ENCODE data around the gene NDUFB10.
"Not testable (repeated sequence)": the region's sequence is repeated elsewhere in the genome, so short reads cannot be mapped to it uniquely, and the experiment has no call there.

Gene NDUFB10

GRCh38 chr16:1959269-1960039, at the start of gene NDUFB10:
TSS of gene NDUFB10 (plus strand) at chr16:1959538. CDS start at chr16:1959625, 87 bp downstream.
- peak; percentile 88 for DNase-seq

- DNase-seq = no peak
Observed at GRCh38 chr16:1909561-1910231, 49.6 kb upstream of the NDUFB10 start.

- no peak for DNase-seq
Observed at GRCh38 chr16:1911467-1912214, 47.7 kb upstream of the NDUFB10 start.

- DNase-seq = no peak
Observed at GRCh38 chr16:1912215-1912543, 47.2 kb upstream of the NDUFB10 start.

GRCh38 chr16:1913327-1914083, 45.8 kb upstream of the NDUFB10 start:
- DNase-seq = no peak

GRCh38 chr16:1914084-1914608, 45.2 kb upstream of the NDUFB10 start:
- no peak for DNase-seq

- DNase-seq = no peak
Observed at GRCh38 chr16:1914988-1915387, 44.4 kb upstream of the NDUFB10 start.

GRCh38 chr16:1915732-1916639, 43.4 kb upstream of the NDUFB10 start:
- DNase-seq = no peak

GRCh38 chr16:1916640-1916990, 42.7 kb upstream of the NDUFB10 start:
- DNase-seq = no peak

GRCh38 chr16:1917056-1917664, 42.2 kb upstream of the NDUFB10 start:
- DNase-seq = no peak

- no peak for DNase-seq
Observed at GRCh38 chr16:1917665-1918350, 41.5 kb upstream of the NDUFB10 start.

GRCh38 chr16:1918351-1919326, 40.7 kb upstream of the NDUFB10 start, which contains the start of gene HS3ST6:
TSS of gene HS3ST6 (minus strand) at chr16:1918415. CDS start at chr16:1918323, 92 bp downstream.
- no peak for DNase-seq

GRCh38 chr16:1919327-1919998, 39.9 kb upstream of the NDUFB10 start:
- no peak for DNase-seq

- not testable (repeated sequence) for DNase-seq
Observed at GRCh38 chr16:1920122-1920521, 39.2 kb upstream of the NDUFB10 start.

GRCh38 chr16:1920727-1921171, 38.6 kb upstream of the NDUFB10 start:
- no peak for DNase-seq

- no peak for DNase-seq
Observed at GRCh38 chr16:1922357-1922756, 37.0 kb upstream of the NDUFB10 start.

- no peak for DNase-seq
Observed at GRCh38 chr16:1923299-1924034, 35.9 kb upstream of the NDUFB10 start.

- no peak for DNase-seq
Observed at GRCh38 chr16:1924095-1924494, 35.2 kb upstream of the NDUFB10 start.

All from NK-92 treated with Interleukin-12 subunit alpha and Interleukin-12 subunit beta, amount 100 ng/mL, for 24 hours (cell line).